Activated T-helper 1 cell treated with Interleukin-2 at 50 U/mL for 16 hours (primary cell): ENCODE measurements around the gene UCP2.

Experiments used
- DNase-seq: peaks from one replicate; pipeline ENCODE4 v3.0.0-alpha.2; 2020; ENCODE audit warnings: low read depth

The UCP2 gene

GRCh38 chr11:73982595-73982989, at the start of gene UCP2:
TSS of gene UCP2 (minus strand) at chr11:73982843. CDS start at chr11:73978378, 4,465 bp downstream.
- peak; percentile 75 for DNase-seq

GRCh38 chr11:74030723-74031676, 48.4 kb upstream of the UCP2 start:
- DNase-seq, result no peak

GRCh38 chr11:74025467-74026166, 43.0 kb upstream of the UCP2 start:
- DNase-seq, result no peak

GRCh38 chr11:74024261-74025029, 41.8 kb upstream of the UCP2 start:
- no peak for DNase-seq

- no peak for DNase-seq
These were observed 40.6 kb upstream of the UCP2 start for GRCh38 chr11:74023276-74023675.

- no peak for DNase-seq
These were observed 39.9 kb upstream of the UCP2 start for GRCh38 chr11:74022546-74022945.

- no peak for DNase-seq
These were observed 39.4 kb upstream of the UCP2 start for GRCh38 chr11:74021998-74022397.

GRCh38 chr11:74020539-74020938, 37.9 kb upstream of the UCP2 start:
- no peak for DNase-seq

GRCh38 chr11:74019860-74020259, 37.2 kb upstream of the UCP2 start:
- no peak for DNase-seq

- DNase-seq, result no peak
These were observed 36.6 kb upstream of the UCP2 start for GRCh38 chr11:74019104-74019738.

GRCh38 chr11:74018331-74019005, 35.8 kb upstream of the UCP2 start:
- DNase-seq, result no peak

- DNase-seq, result no peak
These were observed 35.0 kb upstream of the UCP2 start for GRCh38 chr11:74017631-74018030.

- no peak for DNase-seq
These were observed 33.5 kb upstream of the UCP2 start for GRCh38 chr11:74015919-74016684.

GRCh38 chr11:74014880-74015279, 32.2 kb upstream of the UCP2 start:
- DNase-seq, result no peak

GRCh38 chr11:74013141-74013540, 30.5 kb upstream of the UCP2 start:
- DNase-seq, result no peak

- DNase-seq, result no peak
These were observed 29.6 kb upstream of the UCP2 start for GRCh38 chr11:74012074-74012809.

- DNase-seq, result no peak
These were observed 28.9 kb upstream of the UCP2 start for GRCh38 chr11:74011360-74012073.

- DNase-seq, result no peak
These were observed 28.0 kb upstream of the UCP2 start for GRCh38 chr11:74010306-74011300.
